ENCODE measurements around the gene SLC15A1.

SLC15A1 gene

GRCh38 chr13:98749501-98749900 lies 3.0 kb downstream of the SLC15A1 start:
- no peak for DNase-seq

- DNase-seq, result no peak
These were observed 5.5 kb downstream of the SLC15A1 start for GRCh38 chr13:98746968-98747367.

GRCh38 chr13:98743377-98743776 lies 9.1 kb downstream of the SLC15A1 start:
- no peak for DNase-seq

GRCh38 chr13:98742961-98743360 lies 9.5 kb downstream of the SLC15A1 start:
- no peak for DNase-seq

GRCh38 chr13:98741741-98742435 lies 10.6 kb downstream of the SLC15A1 start:
- DNase-seq, result no peak

- DNase-seq, result no peak
These were observed 12.3 kb downstream of the SLC15A1 start for GRCh38 chr13:98740131-98740530.

GRCh38 chr13:98738993-98739392 lies 13.5 kb downstream of the SLC15A1 start:
- no peak for DNase-seq

- DNase-seq, result no peak
These were observed 14.3 kb downstream of the SLC15A1 start for GRCh38 chr13:98738213-98738612.

- DNase-seq, result no peak
These were observed 20.5 kb downstream of the SLC15A1 start for GRCh38 chr13:98731925-98732324.

GRCh38 chr13:98731038-98731437 lies 21.4 kb downstream of the SLC15A1 start:
- no peak for DNase-seq

GRCh38 chr13:98730441-98730840 lies 22.0 kb downstream of the SLC15A1 start:
- DNase-seq, result no peak

- DNase-seq, result no peak
These were observed 22.8 kb downstream of the SLC15A1 start for GRCh38 chr13:98729658-98730057.

GRCh38 chr13:98722958-98723357 lies 29.5 kb downstream of the SLC15A1 start:
- DNase-seq, result no peak

- no peak for DNase-seq
These were observed 30.5 kb downstream of the SLC15A1 start for GRCh38 chr13:98721825-98722510.

- DNase-seq, result no peak
These were observed 32.8 kb downstream of the SLC15A1 start for GRCh38 chr13:98719527-98720250.

- no peak for DNase-seq
These were observed 34.6 kb downstream of the SLC15A1 start for GRCh38 chr13:98717891-98718290.

GRCh38 chr13:98717256-98717655 lies 35.2 kb downstream of the SLC15A1 start:
- DNase-seq, result no peak

- no peak for DNase-seq
These were observed 42.0 kb downstream of the SLC15A1 start for GRCh38 chr13:98710521-98710920.

- no peak for DNase-seq
These were observed 45.0 kb downstream of the SLC15A1 start for GRCh38 chr13:98707281-98707999.

GRCh38 chr13:98706446-98707110 lies 45.9 kb downstream of the SLC15A1 start:
- DNase-seq, result no peak

- no peak for DNase-seq
These were observed 54.7 kb downstream of the SLC15A1 start for GRCh38 chr13:98697791-98698190.

GRCh38 chr13:98693756-98694155 lies 58.7 kb downstream of the SLC15A1 start:
- DNase-seq, result no peak

- DNase-seq, result no peak
These were observed 61.1 kb downstream of the SLC15A1 start for GRCh38 chr13:98691360-98691759.
